Activated T-helper 17 cell treated with anti-CD3 and anti-CD28 coated beads, Interleukin-2, amount 50 U/mL, for 72 hours (primary cell): ENCODE measurements around the gene ZNF48. TPM values are rescaled to one million over a fixed set of nuclear protein-coding genes. Genes with fewer than 3 reads are reported as not detected.

ENCODE experiments used
- ATAC-seq: fragments of 150-1000 bp; cut with Tn5 transposase; replicated peaks from 2 replicates; pipeline ENCODE4 v1.10.0; 2021; ENCODE audit warnings: mild to moderate bottlenecking, moderate library complexity
- H3K27ac Mint-ChIP-seq: one replicate; pipeline ENCODE4 v1.8.0; 2022; ENCODE audit warnings: mixed read lengths
- H3K27me3 Mint-ChIP-seq: one replicate; pipeline ENCODE4 v1.8.0; 2022; ENCODE audit warnings: mixed read lengths
- H3K36me3 Mint-ChIP-seq: one replicate; pipeline ENCODE4 v1.8.0; 2022; ENCODE audit warnings: low read depth, mild to moderate bottlenecking, mixed read lengths
- H3K4me1 Mint-ChIP-seq: one replicate; pipeline ENCODE4 v1.8.0; 2022; ENCODE audit warnings: mixed read lengths
- H3K4me3 Mint-ChIP-seq: one replicate; pipeline ENCODE4 v1.8.0; 2022; ENCODE audit warnings: mild to moderate bottlenecking, mixed read lengths
- H3K9me3 Mint-ChIP-seq: one replicate; pipeline ENCODE4 v1.8.0; 2022; ENCODE audit warnings: mixed read lengths
- total RNA-seq, 2 donors: library from RNA; stranded (reverse); gene quantifications; one replicate each; pipeline ENCODE4 v1.2.3, GENCODE V29; 2022

ZNF48 gene
- total RNA-seq, 2 donors from 2014 or later = 10.2 to 10.5 TPM

- H3K4me1 Mint-ChIP-seq = peaks cover 41% of the 10 kb centered on the region
- no peaks in the 10 kb centered on the region for H3K9me3 Mint-ChIP-seq
- peak overlapping the region; percentile 82 for H3K27ac Mint-ChIP-seq
- peak overlapping the region; percentile 88 for H3K4me3 Mint-ChIP-seq
- peaks cover 56% of the 10 kb centered on the region for H3K36me3 Mint-ChIP-seq
- no peaks in the 10 kb centered on the region for H3K27me3 Mint-ChIP-seq
- ATAC-seq = no peak
Measured at GRCh38 chr16:30369091-30369937, 25.9 kb upstream of the ZNF48 start.

- Mint-ChIP-seq H3K4me3 (peak overlapping the region; percentile 98), H3K27me3 (no peaks in the 10 kb centered on the region), H3K36me3 (peaks cover 50% of the 10 kb centered on the region), H3K9me3 (no peaks in the 10 kb centered on the region), H3K4me1 (peaks cover 41% of the 10 kb centered on the region), H3K27ac (peak overlapping the region; percentile 99)
- peak; percentile 0 for ATAC-seq
Measured at GRCh38 chr16:30369938-30370455, 25.2 kb upstream of the ZNF48 start.

- ATAC-seq = peak; percentile 87
- H3K36me3 Mint-ChIP-seq = peaks cover 43% of the 10 kb centered on the region
- no peaks in the 10 kb centered on the region for H3K27me3 Mint-ChIP-seq
- H3K4me1 Mint-ChIP-seq = peaks cover 35% of the 10 kb centered on the region
- peak within 1 kb of the TSS; percentile 98 for H3K4me3 Mint-ChIP-seq
- peak within 1 kb of the TSS; percentile 99 for H3K27ac Mint-ChIP-seq
- H3K9me3 Mint-ChIP-seq = no peaks in the 10 kb centered on the region
Measured at GRCh38 chr16:30370456-30371247, 24.6 kb upstream of the ZNF48 start, which contains the start of gene TBC1D10B. TBC1D10B (minus strand) TSS chr16:30370494; CDS start chr16:30370183, 311 bp downstream.

GRCh38 chr16:30371248-30371816 is 23.9 kb upstream of the ZNF48 start:
- no peaks in the 10 kb centered on the region for H3K27me3 Mint-ChIP-seq
- peaks cover 38% of the 10 kb centered on the region for H3K36me3 Mint-ChIP-seq
- peak overlapping the region; percentile 99 for H3K27ac Mint-ChIP-seq
- no peak for ATAC-seq
- H3K4me3 Mint-ChIP-seq = peak overlapping the region; percentile 98
- no peaks in the 10 kb centered on the region for H3K9me3 Mint-ChIP-seq
- peaks cover 31% of the 10 kb centered on the region for H3K4me1 Mint-ChIP-seq

- no peak for ATAC-seq
- peaks cover 32% of the 10 kb centered on the region for H3K36me3 Mint-ChIP-seq
- H3K4me1 Mint-ChIP-seq = peaks cover 25% of the 10 kb centered on the region
- H3K27me3 Mint-ChIP-seq = no peaks in the 10 kb centered on the region
- no peaks in the 10 kb centered on the region for H3K9me3 Mint-ChIP-seq
- peak overlapping the region; percentile 99 for H3K27ac Mint-ChIP-seq
- peak overlapping the region; percentile 98 for H3K4me3 Mint-ChIP-seq
Measured at GRCh38 chr16:30372038-30372712, 23.0 kb upstream of the ZNF48 start.

GRCh38 chr16:30372725-30373124 is 22.5 kb upstream of the ZNF48 start:
- no peaks in the 10 kb centered on the region for H3K9me3 Mint-ChIP-seq
- peak overlapping the region; percentile 98 for H3K4me3 Mint-ChIP-seq
- peaks cover 23% of the 10 kb centered on the region for H3K4me1 Mint-ChIP-seq
- no peaks in the 10 kb centered on the region for H3K27me3 Mint-ChIP-seq
- no peak for ATAC-seq
- peak overlapping the region; percentile 82 for H3K27ac Mint-ChIP-seq
- H3K36me3 Mint-ChIP-seq = peaks cover 32% of the 10 kb centered on the region

- Mint-ChIP-seq H3K27ac (peak within 1 kb of the TSS; percentile 38), H3K36me3 (peaks cover 33% of the 10 kb centered on the region), H3K27me3 (no peaks in the 10 kb centered on the region), H3K4me3 (no peak within 1 kb of the TSS), H3K4me1 (peaks cover 21% of the 10 kb centered on the region), H3K9me3 (no peaks in the 10 kb centered on the region)
- no peak for ATAC-seq
Measured at GRCh38 chr16:30374538-30374937, 20.7 kb upstream of the ZNF48 start, which contains the start of gene MYL11. MYL11 (plus strand) TSS chr16:30374802; CDS start chr16:30374858, 56 bp downstream.

GRCh38 chr16:30375864-30376263 is 19.4 kb upstream of the ZNF48 start:
- Mint-ChIP-seq H3K27me3 (no peaks in the 10 kb centered on the region), H3K27ac (peak overlapping the region; percentile 38)

GRCh38 chr16:30376461-30376902 is 18.7 kb upstream of the ZNF48 start:
- Mint-ChIP-seq H3K9me3 (no peaks in the 10 kb centered on the region), H3K4me3 (peak overlapping the region; percentile 85)

More at GRCh38 chr16:30375864-30376263, 19.4 kb upstream of the ZNF48 start:
- H3K36me3 Mint-ChIP-seq = peaks cover 40% of the 10 kb centered on the region
- peaks cover 27% of the 10 kb centered on the region for H3K4me1 Mint-ChIP-seq
- H3K9me3 Mint-ChIP-seq = no peaks in the 10 kb centered on the region
- peak overlapping the region; percentile 85 for H3K4me3 Mint-ChIP-seq
- ATAC-seq = no peak

GRCh38 chr16:30377050-30377811 is 18.0 kb upstream of the ZNF48 start:
- H3K4me3 Mint-ChIP-seq = peak overlapping the region; percentile 85
- peaks cover 50% of the 10 kb centered on the region for H3K36me3 Mint-ChIP-seq
- ATAC-seq = no peak
- H3K27ac Mint-ChIP-seq = peak overlapping the region; percentile 99
- H3K9me3 Mint-ChIP-seq = no peaks in the 10 kb centered on the region
- H3K27me3 Mint-ChIP-seq = no peaks in the 10 kb centered on the region
- H3K4me1 Mint-ChIP-seq = peaks cover 15% of the 10 kb centered on the region

More at GRCh38 chr16:30376461-30376902, 18.7 kb upstream of the ZNF48 start:
- Mint-ChIP-seq H3K4me1 (peaks cover 22% of the 10 kb centered on the region), H3K36me3 (peaks cover 46% of the 10 kb centered on the region), H3K27ac (peak overlapping the region; percentile 99), H3K27me3 (no peaks in the 10 kb centered on the region)
- no peak for ATAC-seq

GRCh38 chr16:30377812-30378235 is 17.4 kb upstream of the ZNF48 start:
- peak overlapping the region; percentile 85 for H3K4me3 Mint-ChIP-seq
- no peaks in the 10 kb centered on the region for H3K9me3 Mint-ChIP-seq
- H3K27me3 Mint-ChIP-seq = no peaks in the 10 kb centered on the region
- ATAC-seq = peak; percentile 58
- peaks cover 50% of the 10 kb centered on the region for H3K36me3 Mint-ChIP-seq
- peaks cover 15% of the 10 kb centered on the region for H3K4me1 Mint-ChIP-seq
- H3K27ac Mint-ChIP-seq = peak overlapping the region; percentile 99

GRCh38 chr16:30378236-30379157 is 16.7 kb upstream of the ZNF48 start:
- H3K9me3 Mint-ChIP-seq = no peaks in the 10 kb centered on the region
- peaks cover 15% of the 10 kb centered on the region for H3K4me1 Mint-ChIP-seq

More at GRCh38 chr16:30378236-30379157, 16.7 kb upstream of the ZNF48 start:
- no peaks in the 10 kb centered on the region for H3K27me3 Mint-ChIP-seq
- H3K27ac Mint-ChIP-seq = peak overlapping the region; percentile 99
- peak; percentile 87 for ATAC-seq
- peaks cover 50% of the 10 kb centered on the region for H3K36me3 Mint-ChIP-seq
- H3K4me3 Mint-ChIP-seq = peak overlapping the region; percentile 85
